Measurements from ENCODE around the gene CHKA. TPM values are rescaled to one million over a fixed set of nuclear protein-coding genes. Genes with fewer than 3 reads are reported as not detected.

CHKA gene
- polyA plus RNA-seq, 1 of the 3 experiments (the other 2 are of a cell fraction), result 12.3 TPM

GRCh38 chr11:68012843-68013610 is 108.2 kb downstream of the CHKA start (continued):
- TF ChIP-seq TCF12 (IDR thresholded peaks at IDR 0.05) (peak; percentile 74), PBX3 (IDR thresholded peaks at IDR 0.05) (peak; percentile 42; the same call in 1 of the 2 replicates), TEAD4 (IDR thresholded peaks at IDR 0.05; ENCODE audit: borderline replicate concordance, insufficient read depth) (peak; percentile 98), RCOR1 (IDR thresholded peaks at IDR 0.05; ENCODE audit: low read length) (no peak), FOSL2 (IDR thresholded peaks at IDR 0.05; ENCODE audit: borderline replicate concordance, low read depth) (peak; percentile 33; the same call in 1 of the 2 replicates), ZBTB33 (IDR thresholded peaks at IDR 0.05; ENCODE audit: borderline replicate concordance, low read depth) (no peak), NFIC (IDR thresholded peaks at IDR 0.05; ENCODE audit: borderline replicate concordance) (peak; percentile 72), MXI1 (IDR thresholded peaks at IDR 0.05; ENCODE audit: low read depth, low read length) (no peak)

- no peaks in the 10 kb centered on the region for H3K9me3 ChIP-seq
- peaks cover 18% of the 10 kb centered on the region for H3K79me2 ChIP-seq (ENCODE audit: insufficient read depth)
- no peak for DNase-seq
- TF ChIP-seq JUND (IDR thresholded peaks at IDR 0.05) (no peak), MEF2A (IDR thresholded peaks at IDR 0.05; ENCODE audit: borderline replicate concordance, low read depth) (no peak), ELF1 (IDR thresholded peaks at IDR 0.05) (no peak), RAD21 (IDR thresholded peaks at IDR 0.05; ENCODE audit: low read length) (no peak), NFIC (IDR thresholded peaks at IDR 0.05; ENCODE audit: borderline replicate concordance) (no peak), ZBTB33 (IDR thresholded peaks at IDR 0.05; ENCODE audit: borderline replicate concordance, low read depth) (no peak)
- H3K9me2 ChIP-seq, result no peaks in the 10 kb centered on the region
- H3K27me3 ChIP-seq (ENCODE audit: insufficient read depth), result no peaks in the 10 kb centered on the region
- peak overlapping the region; percentile 79 to 96 for H3K27ac ChIP-seq (ENCODE audit: low read depth in 2 of 2, low read length in 1 of 2)
- CTCF ChIA-PET, result interaction anchor here (1.4 to 1.6 kb wide), 2 partner anchors 18 to 193 kb away, joined by 4 to 5 read pairs; no protein-coding TSS in a partner anchor
- H3K4me1 ChIP-seq (ENCODE audit: control insufficient read depth in 1 of 2, insufficient read depth in 2 of 2, low read depth in 1 of 2, low read length in 1 of 2), result peaks cover 38 to 44% of the 10 kb centered on the region in 2 experiments; a peak in 3 of 4 replicates
- H3K4me3 ChIP-seq (ENCODE audit: low read depth in 2 of 2, low read length in 1 of 2), result no peak overlapping the region
- H3F3A ChIP-seq (replicated peaks; ENCODE audit: insufficient read depth), result peaks cover 18% of the 10 kb centered on the region
- POLR2A ChIA-PET, result no interaction called here
- no peaks in the 10 kb centered on the region for H4K20me1 ChIP-seq (ENCODE audit: insufficient read depth)
- H2AFZ ChIP-seq (ENCODE audit: low read depth), result no peak overlapping the region
- WGBS (ENCODE audit: low lambda C conversion rate), result 67% methylated on average over 6 of the region's 17 CpGs
- peak overlapping the region; percentile 61 for H3K9ac ChIP-seq
- no peaks in the 10 kb centered on the region for H3K36me3 ChIP-seq (replicated peaks in 1 of 2; ENCODE audit: control insufficient read depth in 1 of 2, insufficient read depth in 2 of 2, low read length in 1 of 2)
- peak overlapping the region; percentile 22; the same call in 1 of the 2 replicates for H3K4me2 ChIP-seq
Measured at GRCh38 chr11:68012044-68012842, 108.9 kb downstream of the CHKA start.

Measured in SK-N-SH (cell line).